Suprapubic skin (tissue), 4 donors: ENCODE measurements around the gene IFNL1. TPM values are rescaled to one million over a fixed set of nuclear protein-coding genes. Genes with fewer than 3 reads are reported as not detected.
"Not testable (repeated sequence)": the region's sequence is repeated elsewhere in the genome, so short reads cannot be mapped to it uniquely, and the experiment has no call there.

Experiments used
- DNase-seq, 2 donors: peaks; one replicate each; pipeline ENCODE4 v3.0.0-alpha.2; 2019; ENCODE audit warnings: low spot score in 2 of 2
- H3K27ac ChIP-seq: fragments of 200-600 bp; sonication (generic); one replicate; pipeline ENCODE4 v1.5.1; 2019
- H3K27me3 ChIP-seq: fragments of 200-600 bp; sonication (generic); one replicate; pipeline ENCODE4 v1.5.1; 2019
- H3K36me3 ChIP-seq: fragments of 200-600 bp; sonication (generic); one replicate; pipeline ENCODE4 v1.5.1; 2019
- H3K4me1 ChIP-seq: fragments of 200-600 bp; sonication (generic); one replicate; pipeline ENCODE4 v1.5.1; 2019
- H3K4me3 ChIP-seq: fragments of 200-600 bp; sonication (generic); one replicate; pipeline ENCODE4 v1.5.1; 2019; ENCODE audit warnings: mild to moderate bottlenecking
- H3K9me3 ChIP-seq: fragments of 200-600 bp; sonication (generic); one replicate; pipeline ENCODE4 v1.5.1; 2019
- EP300 ChIP-seq: sonication (generic); formaldehyde crosslinking; IDR thresholded peaks from one replicate; pipeline ENCODE4 v1.6.1; 2017; ENCODE audit warnings: antibody characterized with exemption
- POLR2A ChIP-seq, 2 donors: fragments of 450-650 bp; IDR thresholded peaks; one replicate each; pipeline ENCODE4 v1.6.1; 2017; ENCODE audit warnings: antibody characterized with exemption in 2 of 2, mild to moderate bottlenecking in 2 of 2, moderate library complexity in 2 of 2
- POLR2AphosphoS5 ChIP-seq, 3 donors: sonication (generic); formaldehyde crosslinking; IDR thresholded peaks; one replicate each; pipeline ENCODE4 v1.6.1; 2017; ENCODE audit warnings: antibody characterized with exemption in 3 of 3
- WGBS: methylation state at CpG from one replicate; pipeline ENCODE4 v1.1.5; 2018; 5-methylcytosine and 5-hydroxymethylcytosine counted together
- total RNA-seq, 4 donors: library from RNA; depleted of rRNA; stranded (reverse); fragments of >200 nt; gene quantifications; one replicate each; pipeline ENCODE4 v1.1.0, GENCODE V29; 2016
- TF ChIP-seq, protein P1 (sequence below), 2 donors: fragments of 200-600 bp in 1 of 2; fragments of 450-650 bp in 1 of 2; sonication (generic) in 1 of 2; IDR thresholded peaks; one replicate each; pipeline ENCODE4 v1.5.1; 2016 to 2019; ENCODE audit warnings: antibody characterized with exemption in 2 of 2, mild to moderate bottlenecking in 1 of 2, moderate library complexity in 1 of 2

IFNL1 gene
- total RNA-seq, 4 donors from 2014 or later: not detected

DNA sequence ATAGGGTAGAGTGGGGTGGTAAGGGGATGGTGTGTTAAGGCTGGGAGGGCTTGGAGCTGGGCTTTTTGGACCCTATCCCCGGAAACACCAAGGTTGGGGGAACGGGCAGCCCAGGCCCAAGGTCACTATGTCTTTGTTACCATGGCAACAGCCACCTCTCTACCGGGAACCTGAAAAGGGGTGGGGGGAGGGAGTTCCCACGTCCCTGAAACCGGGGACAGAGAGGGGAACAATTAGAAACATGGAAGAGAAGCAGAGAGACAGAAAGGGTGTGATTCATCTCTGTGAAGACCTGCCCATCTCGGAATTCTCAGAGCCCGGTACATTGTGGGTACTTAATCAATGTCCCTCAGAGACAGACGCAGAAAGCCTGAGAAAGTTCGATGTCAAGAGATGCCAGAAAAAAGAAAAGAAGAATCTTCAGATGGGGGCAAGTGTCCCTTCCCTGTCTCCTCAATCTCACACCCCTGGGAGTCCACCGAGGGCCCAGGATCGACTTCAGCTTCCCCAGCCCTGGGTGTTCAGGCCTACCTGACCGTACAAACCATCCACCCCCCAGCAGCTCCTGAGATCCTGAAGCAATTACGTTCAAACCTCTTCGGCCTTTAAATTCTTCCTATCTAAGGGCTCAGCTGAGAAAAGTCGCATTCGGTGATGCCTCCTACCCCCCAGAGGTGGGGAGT lies 31.3 kb downstream of the IFNL1 start:
- WGBS: 74% methylated on average over 16 of the region's 16 CpGs

DNA sequence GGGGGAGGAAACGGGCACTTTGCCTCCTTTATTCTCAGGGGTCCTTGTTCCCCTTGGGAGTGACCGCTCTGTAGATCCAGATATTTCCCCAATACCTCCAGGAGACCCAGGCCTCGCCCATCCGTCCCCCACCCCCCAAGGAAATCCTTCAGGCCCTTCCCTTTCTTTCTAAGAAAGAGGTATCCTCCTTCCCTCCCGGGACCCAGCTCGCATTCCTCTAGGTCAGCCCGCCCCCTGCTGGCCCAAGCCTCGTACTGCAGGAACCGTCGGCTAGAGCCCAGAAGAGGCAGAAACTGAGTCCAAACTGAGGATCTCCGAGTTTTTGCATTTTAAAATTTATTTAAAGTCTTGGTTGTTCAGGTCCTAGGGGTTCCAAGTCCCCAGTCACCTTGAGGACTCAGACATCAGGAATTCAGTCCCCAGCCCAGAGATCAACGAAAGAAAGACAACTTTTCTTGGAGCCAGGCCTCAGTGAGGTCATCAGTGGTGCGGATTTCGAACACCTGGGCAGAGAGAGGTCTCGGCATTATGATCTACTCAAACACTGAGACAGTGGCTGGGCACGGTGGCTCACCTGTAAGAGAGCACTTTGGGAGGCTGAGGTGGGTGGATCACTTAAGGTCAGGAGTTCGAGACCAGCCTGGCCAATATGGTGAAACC lies 32.0 kb downstream of the IFNL1 start:
- WGBS: 28% methylated on average over 17 of the region's 17 CpGs
- Histone ChIP-seq H3K27ac (no peak overlapping the region), H3K36me3 (no peaks in the 10 kb centered on the region), H3K4me1 (no peaks in the 10 kb centered on the region), H3K4me3 (no peak overlapping the region), H3K9me3 (no peaks in the 10 kb centered on the region), H3K27me3 (no peaks in the 10 kb centered on the region)
- DNase-seq: peak; percentile 90 to 94
- no peak for TF ChIP-seq POLR2A (IDR thresholded peaks at IDR 0.05)
- TF ChIP-seq, protein P1, sequence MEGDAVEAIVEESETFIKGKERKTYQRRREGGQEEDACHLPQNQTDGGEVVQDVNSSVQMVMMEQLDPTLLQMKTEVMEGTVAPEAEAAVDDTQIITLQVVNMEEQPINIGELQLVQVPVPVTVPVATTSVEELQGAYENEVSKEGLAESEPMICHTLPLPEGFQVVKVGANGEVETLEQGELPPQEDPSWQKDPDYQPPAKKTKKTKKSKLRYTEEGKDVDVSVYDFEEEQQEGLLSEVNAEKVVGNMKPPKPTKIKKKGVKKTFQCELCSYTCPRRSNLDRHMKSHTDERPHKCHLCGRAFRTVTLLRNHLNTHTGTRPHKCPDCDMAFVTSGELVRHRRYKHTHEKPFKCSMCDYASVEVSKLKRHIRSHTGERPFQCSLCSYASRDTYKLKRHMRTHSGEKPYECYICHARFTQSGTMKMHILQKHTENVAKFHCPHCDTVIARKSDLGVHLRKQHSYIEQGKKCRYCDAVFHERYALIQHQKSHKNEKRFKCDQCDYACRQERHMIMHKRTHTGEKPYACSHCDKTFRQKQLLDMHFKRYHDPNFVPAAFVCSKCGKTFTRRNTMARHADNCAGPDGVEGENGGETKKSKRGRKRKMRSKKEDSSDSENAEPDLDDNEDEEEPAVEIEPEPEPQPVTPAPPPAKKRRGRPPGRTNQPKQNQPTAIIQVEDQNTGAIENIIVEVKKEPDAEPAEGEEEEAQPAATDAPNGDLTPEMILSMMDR (IDR thresholded peaks at IDR 0.05): peak; percentile 96 to 98

More for the DNA sequence above, 31.3 kb downstream of the IFNL1 start:
- no peak overlapping the region for H3K4me3 ChIP-seq
- no peak for DNase-seq
- TF ChIP-seq, protein P1 (IDR thresholded peaks at IDR 0.05): no peak
- TF ChIP-seq POLR2A (IDR thresholded peaks at IDR 0.05): no peak
- TF ChIP-seq POLR2AphosphoS5 (IDR thresholded peaks at IDR 0.05): no peak
- TF ChIP-seq EP300: no peak
- H3K4me1 ChIP-seq: no peaks in the 10 kb centered on the region
- no peaks in the 10 kb centered on the region for H3K36me3 ChIP-seq
- H3K27me3 ChIP-seq: no peaks in the 10 kb centered on the region
- no peak overlapping the region for H3K27ac ChIP-seq
- no peaks in the 10 kb centered on the region for H3K9me3 ChIP-seq

DNA sequence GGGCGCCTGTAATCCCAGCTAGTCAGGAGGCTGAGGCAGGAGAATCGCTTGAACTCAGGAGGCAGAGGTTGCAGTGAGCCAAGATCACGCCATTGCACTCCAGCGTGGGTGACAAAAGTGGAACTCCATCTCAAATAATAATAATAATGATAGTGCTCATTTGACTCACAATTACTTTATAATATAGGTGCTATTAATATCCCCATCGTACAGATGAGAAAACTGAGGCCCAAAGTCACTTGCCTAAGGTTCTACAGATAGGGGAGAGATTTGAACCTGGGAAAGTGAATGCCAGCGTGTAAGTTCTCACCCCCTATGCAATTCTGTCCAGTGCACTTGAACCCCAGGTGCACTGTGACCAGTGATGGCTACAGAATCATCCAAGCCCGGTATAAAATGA lies 33.7 kb downstream of the IFNL1 start:
- TF ChIP-seq POLR2A (IDR thresholded peaks at IDR 0.05) (no peak), EP300 (no peak), POLR2AphosphoS5 (IDR thresholded peaks at IDR 0.05) (no peak)
- TF ChIP-seq, protein P1 (IDR thresholded peaks at IDR 0.05): no peak
- no peaks in the 10 kb centered on the region for H3K36me3 ChIP-seq
- H3K27ac ChIP-seq: no peak overlapping the region
- no peaks in the 10 kb centered on the region for H3K4me1 ChIP-seq
- 88% methylated on average over 7 of the region's 7 CpGs for WGBS
- no peak for DNase-seq
- H3K4me3 ChIP-seq: no peak overlapping the region
- no peaks in the 10 kb centered on the region for H3K27me3 ChIP-seq
- H3K9me3 ChIP-seq: no peaks in the 10 kb centered on the region

DNA sequence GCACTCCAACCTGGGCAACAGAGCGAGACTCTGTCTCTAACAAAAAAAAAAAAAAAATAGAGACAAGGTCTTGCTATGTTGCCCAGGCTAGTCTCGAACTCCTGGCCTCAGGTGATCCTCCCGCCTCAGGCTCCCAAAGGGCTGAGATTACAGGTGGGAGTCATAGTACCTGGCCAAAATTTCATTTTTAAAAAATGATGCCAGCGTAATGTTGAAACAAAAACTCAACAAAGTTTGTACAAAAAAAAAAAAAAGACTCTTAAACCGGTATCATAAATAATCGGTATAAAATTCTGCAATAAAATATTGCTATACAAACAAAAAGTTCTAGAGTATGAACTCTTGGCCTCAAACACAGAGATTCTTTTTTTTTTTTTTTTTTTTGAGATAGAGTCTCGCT lies 36.1 kb downstream of the IFNL1 start:
- H3K27ac ChIP-seq: no peak overlapping the region
- TF ChIP-seq POLR2AphosphoS5 (IDR thresholded peaks at IDR 0.05) (no peak), EP300 (no peak), POLR2A (IDR thresholded peaks at IDR 0.05) (no peak)
- TF ChIP-seq, protein P1 (IDR thresholded peaks at IDR 0.05): no peak
- DNase-seq: no peak
- no peaks in the 10 kb centered on the region for H3K36me3 ChIP-seq
- H3K4me3 ChIP-seq: no peak overlapping the region
- WGBS: 89% methylated on average over 7 of the region's 7 CpGs
- H3K4me1 ChIP-seq: no peaks in the 10 kb centered on the region
- no peaks in the 10 kb centered on the region for H3K9me3 ChIP-seq
- H3K27me3 ChIP-seq: no peaks in the 10 kb centered on the region

DNA sequence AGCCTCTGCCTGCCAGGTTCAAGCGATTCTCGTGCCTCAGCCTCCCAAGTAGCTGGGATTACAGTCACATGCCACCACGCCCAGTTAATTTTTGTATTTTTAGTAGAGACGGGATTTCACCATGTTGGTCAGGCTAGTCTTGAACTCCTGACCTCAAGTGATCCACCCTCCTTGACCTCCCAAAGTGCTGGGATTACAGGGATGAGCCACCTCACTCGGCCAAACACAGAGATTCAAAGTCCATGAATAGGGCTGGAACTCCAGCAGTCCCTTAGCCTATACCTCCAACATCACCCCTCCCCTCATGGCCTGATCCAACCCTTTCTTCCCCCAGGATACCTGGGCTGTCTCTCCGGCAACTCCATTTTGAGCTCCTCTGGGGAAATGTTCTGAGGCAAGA lies 36.5 kb downstream of the IFNL1 start:
- not testable (repeated sequence) for H3K27me3 ChIP-seq, DNase-seq, H3K27ac ChIP-seq, H3K36me3 ChIP-seq, H3K9me3 ChIP-seq, H3K4me1 ChIP-seq, H3K4me3 ChIP-seq
- 84% methylated on average over 6 of the region's 6 CpGs for WGBS
